Testis (tissue), 3 donors: ENCODE data around the gene ELF2. TPM values are rescaled to one million over a fixed set of nuclear protein-coding genes. Genes with fewer than 3 reads are reported as not detected.
"Not testable (repeated sequence)": the region's sequence is repeated elsewhere in the genome, so short reads cannot be mapped to it uniquely, and the experiment has no call there.

ENCODE experiments used
- DNase-seq: peaks from one replicate; pipeline ENCODE4 v3.0.0-alpha.2; 2019
- H3K27ac ChIP-seq, 2 donors: fragments of 200-600 bp; sonication (generic); one replicate each; pipeline ENCODE4 v1.5.1; 2019
- H3K27me3 ChIP-seq: fragments of 200-600 bp; sonication (generic); one replicate; pipeline ENCODE4 v1.5.1; 2019
- H3K36me3 ChIP-seq: fragments of 200-600 bp; sonication (generic); one replicate; pipeline ENCODE4 v1.5.1; 2017; ENCODE audit warnings: low read depth; ENCODE audit errors: missing control alignments
- H3K4me1 ChIP-seq: fragments of 200-600 bp; sonication (generic); one replicate; pipeline ENCODE4 v1.5.1; 2019
- H3K4me3 ChIP-seq, 2 donors: fragments of 200-600 bp; sonication (generic); one replicate each; pipeline ENCODE4 v1.5.1; 2017 to 2019
- H3K9me3 ChIP-seq: fragments of 200-600 bp; sonication (generic); one replicate; pipeline ENCODE4 v1.5.1; 2017
- POLR2A ChIP-seq: fragments of 450-650 bp; IDR thresholded peaks from one replicate; pipeline ENCODE4 v1.6.1; 2017; ENCODE audit warnings: antibody characterized with exemption, mild to moderate bottlenecking, moderate library complexity
- WGBS, 2 donors: methylation state at CpG; one replicate each; pipeline ENCODE4 v1.1.5; 2018; 5-methylcytosine and 5-hydroxymethylcytosine counted together
- intact Hi-C: fragments of 100-400 bp; cut with DNase I; formaldehyde crosslinking; loops from one replicate; pipeline ENCODE4 v1.15.1; 2023; ENCODE audit warnings: low total_unique reads
- polyA plus RNA-seq: library from polyadenylated mRNA; stranded (reverse); fragments of 350-450 nt; fragmentation: Illumina TruSeq; extraction: RNeasy Lipid Tissue Mini Kit (QIAGEN cat#74804); gene quantifications from one replicate; pipeline ENCODE4 v1.2.3, GENCODE V29; 2014; ENCODE audit warnings: low read depth, low replicate concordance; ENCODE audit not compliant: insufficient read depth
- total RNA-seq, 2 donors: library from RNA; depleted of rRNA; stranded (reverse); fragments of >200 nt; gene quantifications; one replicate each; pipeline ENCODE4 v1.2.3, GENCODE V29; 2016
- TF ChIP-seq, protein P1 (sequence below), 3 experiments: fragments of 450-650 bp in 2 of 3; fragments of 200-600 bp in 1 of 3; sonication (generic) in 1 of 3; IDR thresholded peaks; one replicate each; pipeline ENCODE4 v1.5.1; 2016 to 2019; ENCODE audit warnings: antibody characterized with exemption in 3 of 3, mild to moderate bottlenecking in 2 of 3, moderate library complexity in 1 of 3

ELF2 gene
- total and polyA plus RNA-seq, 3 donors from 2014 or later: 52.0 to 72.6 (median 53.6) TPM

- WGBS, 2 donors: 86 to 87% methylated on average over 4 of the region's 4 CpGs
- TF ChIP-seq, protein P1, sequence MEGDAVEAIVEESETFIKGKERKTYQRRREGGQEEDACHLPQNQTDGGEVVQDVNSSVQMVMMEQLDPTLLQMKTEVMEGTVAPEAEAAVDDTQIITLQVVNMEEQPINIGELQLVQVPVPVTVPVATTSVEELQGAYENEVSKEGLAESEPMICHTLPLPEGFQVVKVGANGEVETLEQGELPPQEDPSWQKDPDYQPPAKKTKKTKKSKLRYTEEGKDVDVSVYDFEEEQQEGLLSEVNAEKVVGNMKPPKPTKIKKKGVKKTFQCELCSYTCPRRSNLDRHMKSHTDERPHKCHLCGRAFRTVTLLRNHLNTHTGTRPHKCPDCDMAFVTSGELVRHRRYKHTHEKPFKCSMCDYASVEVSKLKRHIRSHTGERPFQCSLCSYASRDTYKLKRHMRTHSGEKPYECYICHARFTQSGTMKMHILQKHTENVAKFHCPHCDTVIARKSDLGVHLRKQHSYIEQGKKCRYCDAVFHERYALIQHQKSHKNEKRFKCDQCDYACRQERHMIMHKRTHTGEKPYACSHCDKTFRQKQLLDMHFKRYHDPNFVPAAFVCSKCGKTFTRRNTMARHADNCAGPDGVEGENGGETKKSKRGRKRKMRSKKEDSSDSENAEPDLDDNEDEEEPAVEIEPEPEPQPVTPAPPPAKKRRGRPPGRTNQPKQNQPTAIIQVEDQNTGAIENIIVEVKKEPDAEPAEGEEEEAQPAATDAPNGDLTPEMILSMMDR (IDR thresholded peaks at IDR 0.05): no peak
- no peak for TF ChIP-seq POLR2A
- Histone ChIP-seq H3K4me1 (peaks cover 27% of the 10 kb centered on the region), H3K27me3 (no peaks in the 10 kb centered on the region), H3K9me3 (no peaks in the 10 kb centered on the region), H3K27ac (no peak overlapping the region), H3K4me3 (no peak overlapping the region), H3K36me3 (no peaks in the 10 kb centered on the region)
- no peak for DNase-seq
- intact Hi-C loops: no loop called here
Observed at GRCh38 chr4:139078926-139079325, 98.1 kb downstream of the ELF2 start.

GRCh38 chr4:139077567-139078355 is 99.3 kb downstream of the ELF2 start:
- DNase-seq: no peak
- Histone ChIP-seq H3K4me1 (peaks cover 27% of the 10 kb centered on the region), H3K9me3 (no peaks in the 10 kb centered on the region), H3K27ac (peak overlapping the region in 1 of 2 donors; percentile 8), H3K4me3 (no peak overlapping the region), H3K36me3 (no peaks in the 10 kb centered on the region), H3K27me3 (no peaks in the 10 kb centered on the region)
- TF ChIP-seq POLR2A: no peak
- TF ChIP-seq, protein P1 (IDR thresholded peaks at IDR 0.05): no peak
- intact Hi-C loops: no loop called here
- 19 to 32% methylated on average over 1 of the region's 1 CpG for WGBS, 2 donors

DNA sequence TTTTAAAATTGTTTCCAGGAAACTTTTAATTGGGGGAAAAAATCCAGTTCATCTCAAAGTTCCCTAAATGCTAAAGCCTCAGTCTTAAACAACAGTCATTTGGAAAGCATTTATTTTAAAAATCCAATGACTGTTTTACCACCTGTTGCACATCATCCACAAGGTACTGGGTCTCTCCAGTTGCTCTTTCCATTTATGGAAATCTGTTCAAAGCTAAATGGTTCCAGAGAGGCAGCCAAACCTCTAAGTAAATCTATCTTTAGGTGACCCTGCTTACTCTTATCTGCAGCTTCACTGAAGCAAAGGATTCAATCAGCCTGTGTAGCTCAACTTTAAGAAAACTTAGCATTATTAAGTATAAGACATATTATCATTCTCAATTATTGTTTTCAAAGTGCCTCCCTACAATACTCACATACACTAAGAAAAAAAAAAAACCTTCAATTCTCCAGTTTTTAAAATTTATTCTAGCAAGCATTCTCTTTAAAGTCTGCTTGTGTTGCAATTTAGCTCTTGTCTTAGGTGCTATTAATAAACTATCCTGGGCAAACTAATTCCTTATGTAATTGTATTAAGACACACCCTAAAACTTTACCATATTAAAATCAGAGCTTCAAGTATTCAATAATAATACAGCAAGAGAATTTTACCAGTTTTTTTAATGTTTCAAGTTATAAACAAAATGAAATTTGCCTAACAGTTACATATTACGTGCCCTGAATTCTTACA is 100.8 kb downstream of the ELF2 start:
- Histone ChIP-seq H3K4me3 (no peak overlapping the region), H3K4me1 (peaks cover 15% of the 10 kb centered on the region), H3K36me3 (no peaks in the 10 kb centered on the region), H3K27me3 (no peaks in the 10 kb centered on the region), H3K27ac (peak overlapping the region in 1 of 2 donors; percentile 28), H3K9me3 (no peaks in the 10 kb centered on the region)
- 72 to 82% methylated on average over 1 of the region's 1 CpG for WGBS, 2 donors
- no peak for DNase-seq
- TF ChIP-seq, protein P1 (IDR thresholded peaks at IDR 0.05): no peak
- TF ChIP-seq POLR2A: no peak
- intact Hi-C loops: no loop called here

DNA sequence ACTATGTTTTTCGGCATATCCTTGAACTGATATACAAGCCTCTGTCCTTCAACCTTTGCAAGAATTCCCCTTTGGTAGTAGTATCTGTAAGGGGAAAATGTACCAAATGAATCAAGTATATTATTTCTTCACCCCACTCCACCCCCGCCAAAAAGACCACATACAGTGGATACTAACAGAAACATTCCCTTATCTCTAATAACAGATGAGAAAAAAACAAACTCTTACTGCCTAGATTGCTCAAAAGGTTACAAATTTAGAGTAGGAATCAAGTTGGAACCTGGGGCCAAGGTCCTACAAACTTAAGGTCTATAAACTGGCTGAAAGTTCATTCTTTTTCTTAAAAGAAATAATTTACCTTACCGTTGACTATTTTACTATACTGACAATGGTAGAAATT is 116.4 kb downstream of the ELF2 start:
- Histone ChIP-seq H3K4me1 (no peaks in the 10 kb centered on the region), H3K27ac (no peak overlapping the region), H3K27me3 (no peaks in the 10 kb centered on the region), H3K4me3 (no peak overlapping the region), H3K9me3 (no peaks in the 10 kb centered on the region), H3K36me3 (no peaks in the 10 kb centered on the region)
- intact Hi-C loops: no loop called here
- no peak for DNase-seq
- TF ChIP-seq, protein P1 (IDR thresholded peaks at IDR 0.05): no peak
- no peak for TF ChIP-seq POLR2A
- WGBS, 2 donors: 66 to 76% methylated on average over 3 of the region's 3 CpGs

- H3K27ac ChIP-seq, H3K4me3 ChIP-seq, H3K36me3 ChIP-seq, intact Hi-C loops, H3K4me1 ChIP-seq, H3K9me3 ChIP-seq, H3K27me3 ChIP-seq, DNase-seq: not testable (repeated sequence)
- WGBS, 2 donors: 53 to 69% methylated on average over 4 of the region's 4 CpGs
Observed at GRCh38 chr4:139059026-139059425, 118.0 kb downstream of the ELF2 start.
